Stromal cell of bone marrow (primary cell): ENCODE data around the gene PRG3.

Experiments
- DNase-seq: peaks from one replicate; pipeline ENCODE4 v3.0.0-alpha.2; 2012; ENCODE audit warnings: low read depth

PRG3 gene, protein sequence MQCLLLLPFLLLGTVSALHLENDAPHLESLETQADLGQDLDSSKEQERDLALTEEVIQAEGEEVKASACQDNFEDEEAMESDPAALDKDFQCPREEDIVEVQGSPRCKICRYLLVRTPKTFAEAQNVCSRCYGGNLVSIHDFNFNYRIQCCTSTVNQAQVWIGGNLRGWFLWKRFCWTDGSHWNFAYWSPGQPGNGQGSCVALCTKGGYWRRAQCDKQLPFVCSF

DNA sequence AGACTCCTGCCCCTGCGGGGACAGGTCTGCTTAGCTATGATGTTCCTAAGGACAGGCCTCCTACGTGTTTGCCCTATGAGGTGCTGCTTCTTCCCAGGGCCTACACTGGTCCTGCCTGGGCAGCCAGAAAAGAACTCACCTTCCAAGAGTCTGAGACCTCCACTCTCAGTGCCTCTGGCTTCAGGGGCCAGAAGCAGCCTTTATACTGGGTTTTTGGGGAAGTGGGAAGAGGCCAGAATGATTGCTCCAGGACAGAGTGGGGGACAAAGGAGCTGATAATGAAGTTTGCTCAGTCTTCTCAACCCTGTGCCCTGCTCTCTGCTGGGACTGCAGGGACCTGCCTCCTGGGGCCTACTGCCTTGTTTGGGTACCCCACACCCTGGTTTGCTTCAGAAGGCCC lies at the start of gene PRG3:
PRG3 (minus strand) TSS at position 176 of the 400 bp plus-strand sequence. CDS start 442 bp downstream, outside the sequence.
- DNase-seq = no peak

DNA sequence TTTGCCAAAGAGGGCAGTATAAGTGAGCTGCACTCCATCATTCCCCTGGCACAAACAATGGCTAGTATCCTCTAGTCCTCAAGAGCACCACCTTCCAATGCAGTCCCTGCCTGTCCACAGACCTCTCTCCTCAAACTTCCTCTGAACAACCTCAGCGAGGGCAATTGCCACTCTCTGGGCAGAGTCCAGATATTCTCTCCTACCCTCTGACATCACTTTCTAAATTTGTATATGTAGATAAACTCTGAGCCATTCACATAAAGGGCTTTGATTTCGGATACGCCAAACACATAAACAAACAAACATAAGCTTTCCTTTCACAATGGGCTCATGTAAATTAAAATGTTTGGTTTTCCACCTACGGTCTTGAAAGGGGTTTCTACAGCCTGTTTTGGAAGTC lies 49.0 kb upstream of the PRG3 start:
- no peak for DNase-seq

DNA sequence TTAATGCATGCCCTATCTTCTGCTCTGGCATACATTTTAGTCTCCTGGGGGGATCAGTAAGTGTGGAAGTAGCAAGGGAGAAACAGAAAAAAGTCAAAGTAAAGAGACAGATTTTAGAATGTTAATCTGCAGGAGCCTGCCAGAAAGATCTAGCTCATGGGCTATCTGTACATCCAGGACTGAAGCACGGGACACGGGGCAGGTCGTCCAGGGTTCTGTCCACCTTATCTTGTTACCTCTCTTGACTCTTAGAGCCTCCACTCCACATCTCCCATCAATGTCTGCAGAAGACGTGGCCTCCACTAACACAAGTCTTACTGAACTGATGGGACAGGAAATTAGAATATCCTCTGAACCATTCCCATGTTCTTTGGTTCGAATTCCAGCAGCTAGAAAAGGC lies 47.7 kb upstream of the PRG3 start:
- DNase-seq = no peak

DNA sequence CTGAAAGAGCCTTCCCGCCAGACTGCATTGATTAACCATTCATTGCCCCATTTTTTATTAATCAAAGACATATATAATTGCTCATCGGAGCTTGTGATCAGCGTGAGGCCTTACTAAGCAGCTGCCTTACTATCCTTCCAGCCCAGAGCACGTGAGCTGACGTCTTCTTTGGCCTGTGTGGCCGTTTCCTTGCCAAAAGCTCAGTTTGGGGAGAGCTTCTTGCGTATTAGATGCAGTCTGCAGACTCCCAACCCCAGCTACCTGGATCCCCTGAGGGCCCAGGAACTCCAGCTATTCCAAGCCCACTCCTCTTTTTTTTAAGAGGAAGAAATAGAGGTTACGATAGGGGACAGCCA lies 46.8 kb upstream of the PRG3 start:
- peak; percentile 95 for DNase-seq

DNA sequence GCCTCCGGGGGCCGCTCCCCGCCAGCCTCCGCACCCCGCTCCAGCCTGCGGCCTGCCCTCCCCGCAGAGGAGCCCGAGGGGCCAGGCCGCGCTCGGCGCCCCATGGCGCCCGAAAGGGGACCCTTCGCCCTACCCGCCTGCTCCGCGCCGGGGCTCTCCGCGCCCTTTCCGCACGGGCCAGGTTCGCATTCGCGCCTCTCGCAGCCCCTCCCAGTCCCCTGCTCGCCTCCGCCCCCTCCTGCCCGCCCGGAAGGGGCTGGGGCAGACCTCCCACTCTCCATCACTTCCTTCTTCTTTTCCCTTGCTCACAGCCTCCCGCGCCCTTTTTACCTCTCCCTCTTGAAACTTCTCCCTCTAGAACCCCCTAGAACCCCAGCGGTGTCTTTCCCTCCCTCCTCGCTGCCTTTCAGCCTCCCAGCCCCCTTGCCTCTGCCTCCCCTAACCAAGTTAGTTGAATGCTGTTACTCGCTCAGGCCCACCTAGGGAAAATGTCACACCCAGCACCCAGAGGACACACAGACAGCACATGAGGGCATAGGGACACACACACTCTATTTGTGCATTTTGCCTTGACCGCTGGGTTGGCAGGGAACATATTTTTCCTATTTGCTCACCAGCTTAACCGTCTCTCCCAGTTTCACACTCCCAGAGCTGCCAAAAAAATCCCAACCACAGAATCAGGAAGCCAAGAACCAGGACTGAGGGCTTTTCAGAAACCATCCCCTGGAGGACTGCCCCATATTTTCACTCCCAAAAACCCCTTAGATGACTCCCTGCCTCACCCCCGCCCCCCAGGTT lies 46.2 kb upstream of the PRG3 start, which contains the start of gene SLC43A3:
SLC43A3 (minus strand) TSS at position 193 of the 798 bp plus-strand sequence. CDS start 949 bp downstream, outside the sequence.
- DNase-seq = peak; percentile 99

DNA sequence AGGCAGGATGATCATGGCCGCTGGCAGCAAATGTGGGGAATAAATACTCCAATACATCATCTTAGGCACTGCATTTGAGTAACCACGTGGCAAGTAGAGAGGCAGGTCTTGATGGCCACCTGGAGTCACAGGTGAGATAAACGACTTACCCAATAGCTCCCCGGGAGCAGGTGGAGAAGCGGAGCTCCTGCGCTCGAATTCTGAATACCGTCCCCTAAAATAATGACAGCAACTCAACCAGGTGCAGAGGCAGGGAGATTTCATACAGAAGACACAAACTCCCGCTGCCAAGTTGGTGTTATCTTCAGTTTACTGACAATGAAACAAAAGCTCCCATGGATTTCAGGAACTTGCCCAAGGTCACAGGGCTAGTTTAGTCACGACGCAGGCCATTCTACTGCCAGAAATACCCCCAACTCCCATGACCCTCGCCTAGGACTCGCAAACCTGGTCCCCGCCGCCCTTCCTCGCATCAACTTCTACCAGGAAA lies 45.5 kb upstream of the PRG3 start:
- no peak for DNase-seq

DNA sequence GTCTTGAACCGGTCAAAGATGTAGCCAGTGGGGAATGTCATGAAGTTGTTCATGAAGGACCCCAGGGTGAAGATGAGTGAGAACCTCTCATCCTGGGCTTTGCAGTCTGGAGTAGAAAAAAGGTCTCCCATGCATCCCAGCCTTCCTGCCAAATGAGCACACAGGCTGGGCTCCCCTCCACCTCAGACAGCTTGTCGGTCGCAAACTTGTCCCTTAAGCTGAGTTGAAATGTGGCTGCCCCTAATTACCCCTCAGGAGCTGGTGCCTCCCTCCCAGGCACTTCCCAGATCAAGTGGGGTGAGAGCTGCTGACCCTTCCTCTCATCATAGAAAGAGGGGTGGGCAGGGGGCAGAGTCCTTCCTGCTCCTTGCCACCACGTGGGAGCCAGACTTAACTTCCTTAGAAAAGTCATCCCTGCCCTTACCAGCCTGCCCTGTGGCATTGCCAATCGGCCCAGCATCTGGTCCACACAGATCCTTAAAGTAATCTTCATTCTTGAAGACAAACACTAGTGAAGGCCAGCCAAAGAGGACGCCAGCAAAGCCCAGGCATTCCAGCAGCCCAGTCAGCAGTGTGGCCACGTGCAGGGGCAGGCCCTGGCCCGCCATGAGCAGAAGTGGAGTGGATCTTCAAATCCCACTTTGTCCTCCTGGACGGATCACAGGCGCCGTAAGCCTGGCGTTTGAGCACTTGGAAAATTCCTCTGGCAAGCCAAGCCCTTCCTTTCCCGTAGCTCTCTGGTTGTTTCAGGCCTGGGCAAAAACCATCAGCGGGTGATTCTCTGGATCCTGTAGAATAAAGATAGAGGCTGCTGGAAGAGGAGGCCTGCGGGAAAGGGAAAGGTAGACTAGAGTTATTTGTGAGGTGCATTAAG lies 44.9 kb upstream of the PRG3 start:
- DNase-seq = no peak

DNA sequence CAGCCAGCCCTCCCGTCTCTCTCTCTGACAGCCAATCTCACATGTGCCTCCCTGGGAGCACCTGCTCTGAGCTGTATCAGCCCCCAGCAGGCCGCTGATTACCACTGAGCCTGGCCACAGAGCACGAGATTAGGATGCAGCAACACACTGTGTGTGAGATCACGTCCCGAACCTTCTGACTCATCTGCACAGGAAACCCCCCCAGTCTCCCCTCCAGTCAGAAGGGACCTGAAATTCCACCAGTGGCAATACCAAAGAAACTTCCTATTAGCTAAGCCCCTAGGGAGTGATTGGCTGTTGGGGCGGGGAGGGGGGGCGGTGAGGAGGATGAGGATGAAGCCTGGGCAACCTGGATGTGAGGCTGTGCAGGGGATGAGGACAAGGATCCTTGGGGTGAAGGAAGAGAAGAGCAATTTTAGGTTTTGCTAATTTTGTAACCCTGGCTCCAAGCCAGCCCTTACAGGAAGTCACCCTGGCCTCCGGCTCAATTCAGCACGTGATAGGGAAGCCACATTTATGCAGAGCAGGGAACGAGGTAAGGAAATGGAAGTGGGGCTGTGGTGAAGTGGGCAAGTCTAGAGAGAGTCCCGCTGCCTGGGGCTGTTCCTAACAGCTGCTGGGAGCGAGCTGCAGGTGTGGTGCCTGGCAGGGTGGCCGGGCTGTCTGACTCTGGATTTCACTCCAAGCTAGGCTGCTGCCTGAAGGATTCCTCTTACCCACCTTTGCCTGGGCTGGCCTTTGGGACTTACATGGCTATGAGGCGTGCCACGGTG lies 44.0 kb upstream of the PRG3 start:
- peak; percentile 79 for DNase-seq

DNA sequence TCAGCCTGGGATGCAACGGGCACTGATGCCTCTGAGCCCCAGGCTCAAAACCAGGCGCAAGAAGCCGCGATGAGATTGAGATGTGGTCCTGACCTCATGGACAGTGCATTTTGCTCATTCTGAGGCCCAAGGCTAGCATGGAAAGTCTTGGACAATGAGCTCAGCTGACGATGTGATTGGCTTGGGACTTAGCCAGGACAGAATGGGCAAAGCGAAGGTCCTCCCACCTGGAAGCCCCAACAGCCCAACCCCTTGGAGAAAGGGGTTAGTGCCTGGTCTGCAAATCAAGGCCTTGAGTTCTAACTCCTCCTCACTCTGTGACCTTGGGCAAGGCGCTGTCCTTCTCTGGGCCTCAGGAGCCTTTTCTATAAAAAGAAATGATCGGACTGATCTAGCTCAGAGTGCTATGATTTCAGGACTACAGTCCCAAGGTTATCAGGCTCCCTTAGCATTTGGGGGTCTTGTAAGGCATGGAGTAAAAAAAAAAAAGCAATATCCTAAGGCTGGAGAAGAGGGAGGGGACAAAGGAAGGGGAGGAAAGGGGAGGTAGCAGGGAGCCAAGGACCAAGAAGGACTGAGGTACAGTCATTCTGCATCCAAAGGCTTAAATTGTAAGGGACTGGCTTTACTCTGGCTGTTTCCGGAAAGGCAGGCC lies 43.3 kb upstream of the PRG3 start:
- DNase-seq = no peak

DNA sequence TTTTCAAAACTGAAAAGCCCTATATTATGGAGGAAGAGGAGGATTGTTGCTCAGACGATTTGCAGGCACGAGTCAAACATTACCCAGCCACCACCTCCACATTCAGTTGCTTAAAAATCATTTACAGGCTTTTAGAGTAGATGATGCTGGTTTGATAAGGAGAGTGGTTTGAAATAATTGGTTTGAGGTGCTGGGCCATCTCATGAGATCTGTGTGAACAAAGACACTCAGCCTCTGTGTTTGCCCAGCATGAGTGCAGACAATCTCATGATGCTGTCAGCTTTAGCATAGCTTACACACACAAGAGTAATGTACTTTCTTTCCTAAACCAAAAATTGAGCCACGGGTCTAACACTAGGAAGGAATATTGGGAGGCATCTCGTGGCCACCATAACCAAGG lies 41.7 kb upstream of the PRG3 start:
- DNase-seq = no peak

DNA sequence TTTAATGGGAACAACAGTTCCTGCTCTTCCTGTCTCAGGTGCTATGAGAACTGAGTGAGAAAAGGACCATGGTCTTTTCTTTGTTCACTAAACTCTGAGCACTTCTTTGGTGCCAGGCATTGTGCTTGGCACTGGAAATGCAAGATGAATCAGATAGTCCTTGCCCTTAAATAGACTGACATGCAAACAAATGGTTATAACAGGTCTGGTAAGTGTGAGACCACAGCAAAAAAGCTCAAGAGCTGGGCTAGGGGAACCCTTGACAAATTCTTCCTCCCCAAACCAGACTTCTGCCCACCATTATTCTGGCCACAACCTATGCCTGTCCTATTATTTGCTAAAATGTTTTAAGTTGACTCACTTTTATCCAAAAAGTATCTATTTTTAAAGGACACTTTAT lies 40.9 kb upstream of the PRG3 start:
- DNase-seq = no peak

DNA sequence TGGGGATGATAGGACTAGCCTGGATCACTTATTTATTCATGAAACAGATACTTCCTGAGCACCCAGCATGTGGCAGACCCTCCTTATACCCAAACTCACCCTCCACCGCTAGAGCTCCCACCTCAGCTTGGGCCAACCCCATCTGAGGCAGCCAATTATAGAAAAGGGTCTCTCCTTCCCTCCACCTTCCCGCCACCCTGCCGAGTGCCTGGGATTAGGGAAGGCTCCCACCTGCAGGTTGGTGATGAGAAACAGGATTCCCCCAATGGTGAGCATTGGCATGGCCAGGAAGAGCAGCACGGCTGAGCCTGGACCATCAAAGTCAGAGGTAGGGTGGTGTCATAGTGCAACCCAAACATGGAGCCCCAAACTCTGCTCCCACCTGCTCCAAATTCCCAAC lies 40.1 kb upstream of the PRG3 start:
- DNase-seq = no peak

DNA sequence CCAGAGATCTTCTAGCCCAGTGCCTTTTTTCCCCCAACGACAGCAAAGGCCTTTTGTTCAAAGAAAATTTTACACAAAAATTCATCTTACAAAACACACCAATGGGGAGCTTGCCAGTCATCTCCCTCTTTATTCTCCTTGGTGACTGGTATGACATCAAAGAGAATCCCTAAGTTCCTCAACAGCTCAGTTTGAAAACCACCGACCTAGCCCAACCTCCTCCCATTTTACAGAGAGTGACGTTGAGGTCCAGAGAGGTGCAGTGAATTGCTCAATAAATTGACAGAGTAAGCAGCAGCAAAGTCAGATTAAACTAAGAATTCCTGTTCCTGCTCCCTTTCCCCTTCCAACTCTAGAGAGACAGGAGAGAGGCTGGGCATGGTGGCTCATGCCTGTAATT lies 38.2 kb upstream of the PRG3 start:
- no peak for DNase-seq

DNA sequence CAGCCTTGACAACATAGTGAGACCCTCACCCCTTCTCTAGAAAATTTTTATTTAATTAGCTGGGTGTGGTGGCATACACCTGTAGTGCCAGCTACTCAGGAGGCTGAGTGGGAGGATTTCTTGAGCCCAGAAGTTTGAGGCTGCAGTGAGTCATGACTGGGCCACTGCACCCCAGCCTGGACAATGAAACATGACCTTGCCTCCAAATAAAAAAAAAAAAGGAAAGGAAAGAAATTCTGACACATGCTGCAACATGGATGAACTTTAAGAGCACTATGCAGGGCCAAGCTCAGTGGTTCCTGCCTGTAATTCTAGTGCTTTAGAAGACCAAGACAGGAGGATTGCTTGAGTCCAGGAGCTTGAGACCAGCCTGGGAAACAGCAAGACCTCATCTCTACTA lies 37.2 kb upstream of the PRG3 start:
- DNase-seq = no peak

DNA sequence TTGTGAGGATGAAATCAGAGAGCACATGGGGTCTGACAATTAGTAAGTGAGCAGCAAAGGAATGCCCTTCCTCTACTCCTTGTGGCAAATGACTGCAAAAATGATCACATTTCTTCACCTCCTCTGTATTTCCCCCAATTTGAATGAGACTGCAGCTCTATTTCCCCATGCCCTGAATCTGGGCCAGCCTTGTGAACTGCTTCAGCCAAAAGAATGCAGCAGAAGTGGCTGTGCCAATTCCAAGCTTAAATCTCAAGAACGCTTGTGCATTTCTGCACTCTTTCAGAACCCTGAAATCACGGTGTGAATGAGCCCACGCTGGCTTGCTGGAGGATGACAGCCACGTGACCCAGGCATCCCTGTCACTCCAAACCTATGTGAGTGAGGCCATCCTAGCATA lies 36.1 kb upstream of the PRG3 start:
- DNase-seq = peak; percentile 66

DNA sequence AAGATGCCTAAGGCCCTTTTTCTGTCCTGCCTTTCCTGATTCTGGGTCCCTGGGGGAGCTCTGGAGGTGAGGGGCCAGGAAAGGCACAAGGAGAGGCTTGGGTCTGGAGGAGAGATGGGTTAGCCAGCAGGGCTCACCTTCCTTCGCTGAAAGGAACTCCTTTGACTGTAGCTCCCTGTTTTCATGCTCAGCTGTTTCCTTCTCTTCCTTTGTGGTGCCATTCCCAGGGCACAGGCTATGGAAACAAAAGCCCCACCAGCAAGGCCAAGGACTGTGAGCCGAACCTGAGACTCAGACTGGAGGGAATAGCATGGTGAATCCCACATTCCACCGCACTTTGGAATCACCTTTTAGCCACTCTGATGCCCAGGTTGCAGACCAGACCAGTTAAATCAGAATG lies 35.5 kb upstream of the PRG3 start:
- DNase-seq = no peak

DNA sequence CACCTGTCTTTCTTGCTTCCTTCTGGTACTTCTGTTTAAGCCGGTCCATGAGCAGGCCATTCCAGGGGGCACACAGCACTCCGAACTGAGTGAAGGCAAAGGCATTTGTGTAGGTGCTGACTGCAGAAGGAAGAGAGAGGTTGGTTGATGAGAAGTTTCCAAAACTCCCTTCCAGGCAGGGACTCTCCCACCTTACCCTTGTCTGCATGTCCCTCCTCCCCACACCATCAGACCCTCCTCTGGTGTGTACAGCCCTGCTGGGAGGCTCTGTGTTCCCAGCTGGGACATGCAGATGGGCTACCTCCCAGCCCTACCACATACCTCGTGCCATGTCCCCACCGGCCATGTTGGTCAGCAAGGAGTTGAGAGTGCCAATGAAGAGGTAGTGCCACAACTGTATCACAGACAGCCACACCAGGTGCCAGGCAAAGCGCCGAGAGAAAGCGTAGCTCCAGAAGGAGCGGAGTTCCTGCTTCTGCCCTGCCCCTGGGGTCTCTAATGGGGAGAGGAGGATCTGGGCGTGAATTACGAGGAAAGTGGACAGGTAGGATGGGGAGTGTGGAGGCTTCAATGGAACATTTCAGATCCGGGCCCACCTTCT lies 33.8 kb upstream of the PRG3 start:
- no peak for DNase-seq

DNA sequence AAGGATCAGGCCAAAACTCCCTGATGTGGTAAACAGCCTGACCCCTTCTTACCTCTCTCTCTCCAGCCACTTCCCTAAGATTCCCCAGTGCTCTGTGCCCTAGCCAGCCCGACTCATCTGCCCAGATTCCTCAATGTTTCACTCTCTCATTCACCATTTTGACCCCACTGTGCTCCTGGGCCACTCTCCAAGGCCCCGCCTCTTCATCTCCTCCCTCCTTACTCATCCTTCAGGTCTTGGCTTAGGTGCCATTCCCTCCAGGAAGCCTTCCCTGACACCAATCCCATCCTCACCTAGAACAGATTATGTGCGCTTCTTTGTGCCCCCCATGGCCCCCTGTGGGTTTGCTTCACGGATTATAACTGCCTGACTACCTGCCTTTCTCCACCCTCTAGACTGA lies 32.7 kb upstream of the PRG3 start:
- no peak for DNase-seq

DNA sequence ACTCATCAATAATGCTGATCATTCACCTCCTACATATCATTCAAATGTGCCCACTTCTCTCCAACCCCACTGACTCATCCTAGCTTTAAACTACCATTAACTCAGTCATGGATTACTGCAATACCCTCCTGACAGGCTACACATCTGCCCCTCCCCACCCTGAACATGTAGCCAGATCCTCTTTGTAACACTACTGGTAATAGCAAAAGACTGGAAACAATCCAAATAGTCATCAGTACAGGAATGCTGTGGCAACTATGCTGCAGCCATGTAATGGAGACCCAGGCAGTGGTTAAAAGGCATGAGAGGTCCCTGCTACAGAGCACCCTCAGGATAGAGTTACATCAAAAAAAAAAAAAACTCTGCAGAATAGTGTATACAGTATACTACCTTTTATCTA lies 29.3 kb upstream of the PRG3 start:
- peak; percentile 66 for DNase-seq

DNA sequence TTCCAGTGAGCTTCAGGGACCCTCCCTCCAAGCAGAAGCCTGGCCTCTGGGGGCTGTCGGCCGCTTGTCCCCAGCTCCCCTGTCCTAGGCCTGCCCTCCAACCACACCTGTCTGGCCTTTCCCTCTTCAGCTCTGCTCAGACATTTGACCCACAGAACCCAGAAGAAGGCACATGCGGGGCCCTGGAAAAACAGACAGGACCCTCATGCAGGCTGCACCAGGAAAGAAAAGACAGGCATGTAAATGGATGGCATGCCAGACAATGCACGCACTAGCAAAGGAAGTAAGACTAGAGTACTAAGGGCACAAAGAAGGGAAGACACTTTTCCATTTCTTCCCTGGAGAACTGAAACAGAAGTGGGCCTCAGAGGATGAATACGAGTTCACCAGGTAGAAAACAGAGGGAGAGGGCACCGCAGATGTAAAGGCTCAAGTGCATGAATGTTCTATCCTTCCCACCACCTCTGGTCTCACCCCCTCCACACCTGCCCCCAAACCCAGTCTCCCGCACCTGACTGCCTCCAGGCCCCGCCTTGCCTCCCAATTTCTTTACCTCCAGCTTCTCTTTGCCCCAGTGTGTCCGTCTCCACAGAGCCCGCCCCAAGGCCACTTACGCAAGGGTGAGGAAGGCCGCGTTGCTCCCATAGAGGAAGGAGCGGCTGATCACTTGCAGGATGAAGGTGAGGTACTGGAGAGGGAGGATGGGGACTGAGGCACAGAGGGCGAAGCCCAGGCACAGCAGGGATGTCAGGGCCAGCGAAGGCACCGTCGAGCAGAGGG lies 28.6 kb upstream of the PRG3 start:
- DNase-seq = no peak
